Gastrocnemius medialis (tissue), 4 donors: ENCODE results near the gene MMEL1.

ENCODE experiments used
- CTCF ChIP-seq, 5 experiments: fragments of 450-650 bp in 3 of 5; fragments of 200-600 bp in 2 of 5; sonication (generic) in 2 of 5; IDR thresholded peaks in 4 of 5; conservative IDR thresholded peaks in 1 of 5; 1 replicate in 4 of 5; 2 replicates in 1 of 5; pipeline ENCODE4 v1.5.1; 2016 to 2019; ENCODE audit warnings: antibody characterized with exemption in 5 of 5, mild to moderate bottlenecking in 3 of 5, moderate library complexity in 3 of 5
- POLR2A ChIP-seq, 2 donors: fragments of 450-650 bp; IDR thresholded peaks; one replicate each; pipeline ENCODE4 v1.6.1; 2017; ENCODE audit warnings: antibody characterized with exemption in 2 of 2, mild to moderate bottlenecking in 2 of 2, moderate library complexity in 2 of 2

GRCh38 chr1:2591233-2591580 lies 41.6 kb downstream of the MMEL1 start:
- TF ChIP-seq CTCF (IDR thresholded peaks at IDR 0.05 in 4 of 5, conservative IDR thresholded peaks at IDR 0.05 in 1 of 5): no peak
- no peak for TF ChIP-seq POLR2A (IDR thresholded peaks at IDR 0.05)
